Activated CD4-positive, alpha-beta T cell treated with anti-CD3 and anti-CD28 coated beads for 1 hour (primary cell): Measurements from ENCODE around the gene HAUS8.
"Not testable (repeated sequence)": the region's sequence is repeated elsewhere in the genome, so short reads cannot be mapped to it uniquely, and the experiment has no call there.

ENCODE experiments used
- DNase-seq: peaks from one replicate; pipeline ENCODE4 v3.0.0-alpha.2; 2020

HAUS8 gene

GRCh38 chr19:17075035-17075863 is at the start of gene HAUS8, which contains the start of gene MYO9B:
HAUS8 (minus strand) TSS chr19:17075452; CDS start chr19:17075422, 30 bp downstream.
MYO9B (plus strand) TSS chr19:17075777; CDS start chr19:17101718, 25,941 bp downstream.
- DNase-seq: peak; percentile 100

- DNase-seq: no peak
Observed at GRCh38 chr19:17124025-17124424, 48.8 kb upstream of the HAUS8 start.

GRCh38 chr19:17123041-17123440 is 47.8 kb upstream of the HAUS8 start:
- no peak for DNase-seq

- no peak for DNase-seq
Observed at GRCh38 chr19:17121736-17122293, 46.6 kb upstream of the HAUS8 start.

- no peak for DNase-seq
Observed at GRCh38 chr19:17118957-17119356, 43.7 kb upstream of the HAUS8 start.

- DNase-seq: no peak
Observed at GRCh38 chr19:17116996-17117702, 41.9 kb upstream of the HAUS8 start.

GRCh38 chr19:17114414-17114831 is 39.2 kb upstream of the HAUS8 start:
- no peak for DNase-seq

GRCh38 chr19:17113127-17113785 is 38.0 kb upstream of the HAUS8 start:
- DNase-seq: no peak

GRCh38 chr19:17112700-17113099 is 37.4 kb upstream of the HAUS8 start:
- DNase-seq: no peak

- no peak for DNase-seq
Observed at GRCh38 chr19:17112271-17112670, 37.0 kb upstream of the HAUS8 start.

- DNase-seq: no peak
Observed at GRCh38 chr19:17111766-17112165, 36.5 kb upstream of the HAUS8 start.

- no peak for DNase-seq
Observed at GRCh38 chr19:17110599-17110966, 35.3 kb upstream of the HAUS8 start.

GRCh38 chr19:17109962-17110598 is 34.8 kb upstream of the HAUS8 start:
- no peak for DNase-seq

- no peak for DNase-seq
Observed at GRCh38 chr19:17109300-17109699, 34.0 kb upstream of the HAUS8 start.

GRCh38 chr19:17108453-17108784 is 33.2 kb upstream of the HAUS8 start:
- DNase-seq: no peak

- no peak for DNase-seq
Observed at GRCh38 chr19:17107546-17108452, 32.5 kb upstream of the HAUS8 start.

GRCh38 chr19:17106964-17107363 is 31.7 kb upstream of the HAUS8 start:
- not testable (repeated sequence) for DNase-seq

- no peak for DNase-seq
Observed at GRCh38 chr19:17105556-17105955, 30.3 kb upstream of the HAUS8 start.

- DNase-seq: no peak
Observed at GRCh38 chr19:17104679-17105078, 29.4 kb upstream of the HAUS8 start.

GRCh38 chr19:17103177-17103576 is 27.9 kb upstream of the HAUS8 start:
- DNase-seq: no peak

- DNase-seq: no peak
Observed at GRCh38 chr19:17101686-17102628, 26.7 kb upstream of the HAUS8 start.
